NB4 (cell line): ENCODE results near the gene OR4M1.
"Not testable (repeated sequence)": the region's sequence is repeated elsewhere in the genome, so short reads cannot be mapped to it uniquely, and the experiment has no call there.

Source experiments
- DNase-seq: peaks from one replicate; pipeline ENCODE4 v3.0.0; 2010; ENCODE audit warnings: low read depth
- H3K4me3 ChIP-seq: one replicate; pipeline ENCODE4 v1.5.1; 2011; ENCODE audit warnings: mild to moderate bottlenecking, low read depth, low read length, moderate library complexity
- CTCF ChIP-seq: IDR thresholded peaks from one replicate; pipeline ENCODE4 v1.5.1; 2012; ENCODE audit warnings: low read depth, low read length
- MAX ChIP-seq: IDR thresholded peaks from 2 replicates; pipeline ENCODE4 v1.6.1; 2011; ENCODE audit warnings: low read depth, low read length
- MYC ChIP-seq: IDR thresholded peaks from 2 replicates; pipeline ENCODE4 v1.6.1; 2011; ENCODE audit warnings: low read depth, low read length
- POLR2A ChIP-seq: IDR thresholded peaks from 2 replicates; pipeline ENCODE4 v1.6.1; 2011; ENCODE audit warnings: mild to moderate bottlenecking; ENCODE audit not compliant: insufficient read length; ENCODE audit errors: extremely low read depth

Gene OR4M1

GRCh38 chr14:19800282-19801117 lies 27.2 kb downstream of the OR4M1 start:
- DNase-seq: no peak
- TF ChIP-seq MYC: no peak
- no peak for TF ChIP-seq POLR2A
- no peak for TF ChIP-seq MAX
- TF ChIP-seq CTCF: no peak
- no peak overlapping the region for H3K4me3 ChIP-seq

- DNase-seq: no peak
- no peak for TF ChIP-seq POLR2A
- no peak for TF ChIP-seq MAX
- TF ChIP-seq MYC: no peak
- no peak for TF ChIP-seq CTCF
- H3K4me3 ChIP-seq: no peak overlapping the region
Measured at GRCh38 chr14:19801118-19801464, 27.8 kb downstream of the OR4M1 start.

- not testable (repeated sequence) for DNase-seq, H3K4me3 ChIP-seq
Measured at GRCh38 chr14:19803470-19803869, 30.2 kb downstream of the OR4M1 start, which contains the start of gene OR4N2. Gene OR4N2, plus strand, starts transcription at chr14:19803770. Its CDS starts 23,679 bp downstream, at chr14:19827449.

GRCh38 chr14:19813171-19813920 lies 40.0 kb downstream of the OR4M1 start:
- not testable (repeated sequence) for H3K4me3 ChIP-seq, DNase-seq

GRCh38 chr14:19819879-19820278 lies 46.6 kb downstream of the OR4M1 start:
- H3K4me3 ChIP-seq, DNase-seq: not testable (repeated sequence)

GRCh38 chr14:19821016-19821415 lies 47.7 kb downstream of the OR4M1 start:
- H3K4me3 ChIP-seq, DNase-seq: not testable (repeated sequence)

- H3K4me3 ChIP-seq: no peak overlapping the region
- no peak for TF ChIP-seq MYC
- DNase-seq: no peak
Measured at GRCh38 chr14:19823178-19823577, 49.9 kb downstream of the OR4M1 start.

GRCh38 chr14:19823765-19824164 lies 50.5 kb downstream of the OR4M1 start:
- TF ChIP-seq CTCF (no peak), POLR2A (no peak), MAX (no peak)
- DNase-seq: no peak

GRCh38 chr14:19827626-19828244 lies 54.4 kb downstream of the OR4M1 start:
- not testable (repeated sequence) for H3K4me3 ChIP-seq

More at GRCh38 chr14:19823765-19824164, 50.5 kb downstream of the OR4M1 start:
- H3K4me3 ChIP-seq: no peak overlapping the region

More at GRCh38 chr14:19827626-19828244, 54.4 kb downstream of the OR4M1 start:
- DNase-seq: not testable (repeated sequence)
